Erythroblast (primary cell): ENCODE results near the gene PLPP3.

Source experiments
- GATA1 ChIP-seq: IDR thresholded peaks from 2 replicates; pipeline ENCODE4 v1.6.1; 2011; ENCODE audit warnings: low read depth, mild to moderate bottlenecking, control low read depth, low read length, moderate library complexity
- POLR2A ChIP-seq: IDR thresholded peaks from 2 replicates; pipeline ENCODE4 v1.6.1; 2011; ENCODE audit warnings: mild to moderate bottlenecking, low read length

GRCh38 chr1:56538532-56538931, 40.8 kb downstream of the PLPP3 start:
- TF ChIP-seq POLR2A (no peak), GATA1 (no peak)
